ENCODE data around the gene ABI1. TPM values are rescaled to one million over a fixed set of nuclear protein-coding genes. Genes with fewer than 3 reads are reported as not detected.

The ABI1 gene
- total and polyA plus RNA-seq, 2 donors (not counting 3 experiments of a cell fraction or from before 2014, with no cell fraction given): 58.8 to 59.1 TPM

- Histone ChIP-seq H3K79me2 (ENCODE audit: control insufficient read depth, insufficient read depth, low read length) (peaks cover 79% of the 10 kb centered on the region), H2AFZ (ENCODE audit: low read depth, low read length) (no peak overlapping the region), H3K36me3 (ENCODE audit: control insufficient read depth in 2 of 2, extremely low read depth in 1 of 2, insufficient read depth in 2 of 2, low read length in 2 of 2) (no peaks in the 10 kb centered on the region), H3K4me1 (ENCODE audit: control insufficient read depth, extremely low read depth, insufficient read depth, low read length) (no peaks in the 10 kb centered on the region), H3K9ac (replicated peaks; ENCODE audit: extremely low read depth, insufficient read depth, low read length) (no peak overlapping the region), H3K4me2 (ENCODE audit: insufficient read depth, low read length) (no peak overlapping the region), H3K27ac (ENCODE audit: insufficient read depth, low read depth, low read length) (no peak overlapping the region), H3K4me3 (replicated peaks in 1 of 3; ENCODE audit: insufficient read depth in 1 of 3, low read depth in 1 of 3, low read length in 3 of 3) (no peak overlapping the region), H4K20me1 (replicated peaks; ENCODE audit: control insufficient read depth, extremely low read depth, insufficient read depth, low read length) (peaks cover 10% of the 10 kb centered on the region), H3K9me3 (replicated peaks; ENCODE audit: control insufficient read depth, insufficient read depth, low read length) (no peaks in the 10 kb centered on the region), H3K27me3 (ENCODE audit: control insufficient read depth in 2 of 2, insufficient read depth in 2 of 2, low read length in 2 of 2) (no peaks in the 10 kb centered on the region), H3K9me1 (replicated peaks; ENCODE audit: control insufficient read depth, extremely low read depth, insufficient read depth, low read length) (no peaks in the 10 kb centered on the region)
- TF ChIP-seq MYC (IDR thresholded peaks at IDR 0.05; ENCODE audit: low read depth, low read length): no peak
- no peak for TF ChIP-seq FOS (IDR thresholded peaks at IDR 0.05; ENCODE audit: borderline replicate concordance, insufficient read depth, low read length)
- no peak for TF ChIP-seq MAX (IDR thresholded peaks at IDR 0.05; ENCODE audit: insufficient read depth, insufficient read length)
- TF ChIP-seq GATA2 (IDR thresholded peaks at IDR 0.05; ENCODE audit: insufficient read depth, insufficient read length, low read depth, low read length): no peak
- no peak for TF ChIP-seq JUN (IDR thresholded peaks at IDR 0.05; ENCODE audit: borderline replicate concordance, insufficient read depth, insufficient read length, low read depth)
- TF ChIP-seq POLR2AphosphoS5 (IDR thresholded peaks at IDR 0.05; ENCODE audit: insufficient read depth, low read depth, low read length): no peak
- no peak for TF ChIP-seq POLR2A (IDR thresholded peaks at IDR 0.05; ENCODE audit: low read depth, low read length)
- no peak for TF ChIP-seq CTCF (IDR thresholded peaks at IDR 0.05; ENCODE audit: extremely low read depth in 1 of 2, insufficient read depth in 1 of 2, low read depth in 1 of 2, low read length in 2 of 2)
- no peak for TF ChIP-seq EZH2 (IDR thresholded peaks at IDR 0.05; ENCODE audit: borderline replicate concordance, low read depth, low read length, severe bottlenecking)
- no TSS peak for BruUV-seq (replicated peaks)
- ChIA-PET CTCF (no interaction called here), POLR2A (no interaction called here)
- dilution Hi-C loops (cut with MboI; ENCODE audit: extremely low pct_ligation_motif_present, low sequenced_read_pairs): no loop called here
- FAIRE-seq (no peak), DNase-seq (ENCODE audit: low read depth, low spot score) (no peak)
- intact Hi-C loops (cut with micrococcal nuclease): no loop called here
These were observed 81.4 kb downstream of the ABI1 start for GRCh38 chr10:26779176-26779860.
